ENCODE results near the gene SORCS3. TPM values are rescaled to one million over a fixed set of nuclear protein-coding genes. Genes with fewer than 3 reads are reported as not detected.

Gene SORCS3
- total RNA-seq, 1 donor from 2014 or later, result 0.19 TPM

DNA sequence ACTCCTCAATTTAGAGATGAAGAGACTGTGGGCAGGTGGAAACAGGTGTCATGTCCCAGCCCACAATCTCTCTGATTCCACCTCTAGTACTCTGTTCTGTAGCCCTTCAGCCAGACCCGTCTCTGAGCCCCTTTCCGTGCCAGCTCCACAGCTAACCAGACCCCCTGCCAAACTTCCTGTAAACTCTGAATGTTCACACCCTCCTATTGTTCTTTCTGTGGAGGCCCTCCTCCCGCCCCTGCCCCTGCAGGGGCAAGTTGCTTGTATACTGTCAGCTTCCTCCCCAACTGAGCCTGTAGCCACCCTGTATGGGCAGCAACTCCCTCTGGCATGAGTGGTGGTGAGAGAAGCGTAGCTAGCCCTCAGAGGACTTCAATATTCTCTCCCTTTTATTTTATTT is 520.7 kb downstream of the SORCS3 start:
- ATAC-seq (ENCODE audit: poor library complexity), result no peak
- no peak for DNase-seq
- intact Hi-C loops (cut with DNase I), result no loop called here

DNA sequence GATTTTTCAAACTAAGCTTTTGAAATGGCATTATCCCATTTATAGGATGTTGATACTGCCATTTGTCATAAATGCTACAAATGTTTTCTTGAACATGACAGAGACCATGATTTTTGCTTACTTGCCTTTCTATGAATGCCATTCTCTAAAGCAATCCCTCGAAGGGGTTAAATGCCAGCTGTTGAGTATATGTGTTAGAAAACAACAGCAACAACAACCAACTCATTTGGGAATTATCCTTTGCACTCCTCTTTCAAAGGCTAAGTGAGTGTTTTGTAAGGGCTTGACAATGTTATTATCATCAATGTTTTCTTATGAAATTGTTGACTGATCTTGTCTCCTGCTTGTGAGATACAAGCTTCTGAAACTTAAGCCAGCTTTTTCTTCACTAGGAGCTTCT is 529.4 kb downstream of the SORCS3 start:
- DNase-seq (no peak), ATAC-seq (ENCODE audit: poor library complexity) (no peak)
- intact Hi-C loops (cut with DNase I), result no loop called here

DNA sequence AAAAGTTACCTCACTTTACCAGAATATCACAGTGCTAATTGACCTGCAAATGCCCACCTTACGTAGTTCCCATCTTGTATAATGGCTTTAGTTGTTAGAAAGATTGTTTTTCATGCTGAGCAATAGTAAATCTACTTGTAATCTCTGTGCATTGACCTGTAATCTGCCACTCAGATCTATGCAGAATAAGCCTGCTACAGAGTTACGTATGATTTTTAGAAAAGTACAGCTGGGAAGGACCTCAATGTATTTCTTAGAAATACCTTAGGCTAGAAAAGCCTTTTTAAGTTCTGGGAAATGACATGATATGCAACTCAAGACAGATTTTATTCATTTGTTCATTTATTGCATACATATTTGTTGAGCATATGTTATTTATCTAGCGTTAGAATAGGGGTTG is 530.9 kb downstream of the SORCS3 start:
- intact Hi-C loops (cut with DNase I), result no loop called here
- no peak for ATAC-seq (ENCODE audit: poor library complexity)
- DNase-seq, result no peak

DNA sequence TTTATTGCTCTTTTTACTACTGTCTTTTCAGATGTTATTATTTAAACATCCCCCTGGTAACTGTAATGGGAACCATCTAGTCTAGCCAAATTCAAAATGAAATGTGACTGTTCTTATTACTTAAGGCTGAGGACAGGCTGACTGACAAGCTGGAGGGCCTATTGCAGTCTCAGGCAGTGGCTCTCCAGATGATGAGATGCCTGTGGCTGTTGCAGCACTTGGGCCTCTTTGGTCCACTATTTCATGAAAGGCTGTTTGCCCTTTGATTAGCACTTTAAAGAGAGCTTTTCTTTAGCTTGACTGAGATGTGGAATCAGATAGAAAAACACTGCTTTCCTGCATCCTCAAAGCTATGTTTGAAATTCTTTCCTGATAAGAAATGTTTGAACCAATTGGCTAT is 540.5 kb downstream of the SORCS3 start:
- intact Hi-C loops (cut with DNase I), result no loop called here
- ATAC-seq (ENCODE audit: poor library complexity) (no peak), DNase-seq (no peak)

DNA sequence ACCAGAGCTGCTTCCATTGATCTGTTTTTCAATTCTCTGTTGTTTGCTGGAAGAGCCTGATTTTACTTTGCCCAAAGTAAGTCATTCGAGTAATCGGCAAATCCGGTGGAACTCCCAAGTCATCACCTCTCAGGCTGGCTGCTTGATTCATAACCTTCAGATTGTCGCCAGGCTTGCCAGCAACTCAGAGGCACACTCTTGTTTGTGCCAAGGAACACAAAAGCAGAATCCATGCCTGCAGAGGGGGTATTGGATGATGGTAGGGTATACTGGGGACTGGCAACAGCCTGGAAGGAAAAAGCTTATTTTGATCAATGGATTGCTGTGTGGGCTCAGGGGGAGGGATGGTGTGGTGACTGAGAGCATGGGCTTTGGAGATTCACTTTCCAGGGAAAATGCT is 542.4 kb downstream of the SORCS3 start:
- ATAC-seq (ENCODE audit: poor library complexity) (peak; percentile 38), DNase-seq (no peak)
- intact Hi-C loops (cut with DNase I), result no loop called here

DNA sequence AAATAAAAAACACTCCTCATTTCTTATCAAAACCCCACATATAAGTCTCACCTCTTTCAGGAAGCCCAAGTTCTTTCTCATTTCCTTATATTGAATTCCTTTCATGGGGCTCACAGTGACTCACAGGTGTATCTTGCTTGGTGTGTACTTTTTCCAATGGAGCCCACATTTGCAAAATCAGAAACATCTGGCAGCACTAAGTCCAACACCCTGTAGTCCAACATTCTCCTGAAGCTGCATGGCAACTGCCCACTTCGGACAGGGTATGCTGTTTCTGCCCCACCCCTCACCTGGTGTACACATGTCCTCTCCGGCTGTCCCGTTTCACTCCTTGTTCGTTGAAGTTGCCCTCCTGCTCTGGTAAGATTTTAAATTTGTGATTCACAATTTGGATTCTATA is 544.1 kb downstream of the SORCS3 start:
- intact Hi-C loops (cut with DNase I), result no loop called here
- ATAC-seq (ENCODE audit: poor library complexity), result no peak
- DNase-seq, result no peak

DNA sequence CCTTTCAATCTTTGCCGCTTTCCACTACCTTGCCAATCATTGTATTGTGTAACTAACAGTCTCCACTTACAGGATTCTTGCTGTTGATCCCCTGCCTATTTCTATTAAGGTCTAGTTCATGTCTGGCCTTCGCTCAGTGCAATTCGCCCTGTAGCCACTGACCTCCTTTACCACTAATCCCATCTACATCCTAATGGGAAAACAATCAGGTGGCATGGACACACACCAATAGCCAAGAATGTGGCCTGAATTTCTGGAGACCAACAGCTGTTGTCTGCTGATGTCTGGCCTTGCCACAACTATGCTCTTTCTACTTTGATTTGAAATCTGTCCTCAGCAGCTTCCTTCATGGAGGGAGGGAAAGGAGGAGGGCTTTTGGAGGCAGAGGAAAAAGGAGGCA is 546.2 kb downstream of the SORCS3 start:
- no peak for ATAC-seq (ENCODE audit: poor library complexity)
- DNase-seq, result no peak
- intact Hi-C loops (cut with DNase I), result no loop called here

DNA sequence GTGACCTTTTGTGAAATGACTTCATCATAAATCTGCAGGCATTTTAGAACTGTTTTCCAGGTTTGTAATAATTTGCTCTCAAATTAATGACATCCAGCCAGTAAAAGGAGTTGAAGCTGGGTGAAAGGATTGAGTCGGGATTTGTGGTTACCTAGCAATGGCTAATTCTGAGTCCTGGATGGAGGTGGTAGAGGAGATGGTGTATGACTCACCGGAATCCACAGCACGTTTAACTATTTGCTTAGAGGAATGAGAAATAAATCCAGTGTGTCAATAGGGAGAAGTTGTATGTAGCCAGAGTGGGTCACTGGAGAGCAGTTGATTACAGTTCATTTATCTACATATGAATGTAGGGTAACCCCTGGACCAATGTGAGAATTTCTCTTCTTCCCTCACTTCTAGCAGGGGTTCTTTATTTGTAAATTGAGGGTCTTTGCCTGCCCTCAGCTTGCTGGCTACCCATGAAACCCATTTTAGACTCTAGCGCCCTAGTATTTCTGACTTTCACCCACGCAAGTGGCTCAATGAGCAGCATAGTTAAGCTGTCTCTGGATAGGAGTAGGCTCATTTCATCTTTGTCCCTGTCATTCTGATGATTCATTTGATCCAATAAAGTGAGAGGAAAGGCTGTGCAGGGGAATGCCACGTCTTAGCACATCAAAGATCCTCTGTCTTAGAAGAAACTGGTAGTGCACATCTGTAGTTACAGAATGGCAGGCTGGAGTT is 547.8 kb downstream of the SORCS3 start:
- ATAC-seq (ENCODE audit: poor library complexity), result no peak

DNA sequence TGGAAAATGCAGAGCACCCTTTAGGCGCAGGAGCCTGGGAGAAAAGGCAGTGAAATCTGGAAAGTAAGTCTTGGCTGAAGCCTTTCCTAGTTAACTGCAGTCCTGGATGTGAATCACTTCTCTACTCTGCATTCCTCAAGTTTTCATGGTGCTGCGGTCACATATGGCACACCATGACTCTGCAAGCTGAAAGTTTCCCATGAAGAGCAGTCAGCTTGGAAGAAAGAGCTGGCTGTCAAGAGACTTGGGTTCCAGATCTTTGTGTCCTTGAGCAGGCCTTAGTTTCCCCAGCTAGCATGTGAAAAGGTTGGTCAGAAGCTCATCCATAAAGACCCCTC is 548.3 kb downstream of the SORCS3 start:
- ATAC-seq (ENCODE audit: poor library complexity) (no peak), DNase-seq (no peak)

More for the DNA sequence above, 547.8 kb downstream of the SORCS3 start:
- no peak for DNase-seq
- intact Hi-C loops (cut with DNase I), result no loop called here

DNA sequence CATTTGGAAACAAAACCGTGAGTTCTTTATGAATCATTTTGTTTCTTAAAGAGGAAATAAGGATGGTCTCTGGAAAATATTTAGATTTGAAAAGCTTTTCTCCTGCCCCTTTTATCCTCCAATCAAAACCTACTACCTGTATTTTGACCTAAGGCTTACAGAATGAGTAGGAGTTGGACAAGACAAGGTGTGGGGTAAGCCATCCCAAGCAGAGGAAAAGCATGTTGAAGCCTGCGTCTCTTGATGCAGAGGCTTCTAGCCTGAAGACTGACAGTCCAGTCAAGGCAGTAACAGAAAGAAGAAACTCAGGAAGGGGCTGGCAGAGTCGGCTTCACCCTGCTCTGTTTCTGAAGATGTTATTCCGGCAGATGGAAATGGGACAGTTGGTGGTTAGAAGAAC is 551.1 kb downstream of the SORCS3 start:
- ATAC-seq (ENCODE audit: poor library complexity) (no peak), DNase-seq (no peak)
- intact Hi-C loops (cut with DNase I), result no loop called here

More for the DNA sequence above, 548.3 kb downstream of the SORCS3 start:
- intact Hi-C loops (cut with DNase I), result no loop called here

DNA sequence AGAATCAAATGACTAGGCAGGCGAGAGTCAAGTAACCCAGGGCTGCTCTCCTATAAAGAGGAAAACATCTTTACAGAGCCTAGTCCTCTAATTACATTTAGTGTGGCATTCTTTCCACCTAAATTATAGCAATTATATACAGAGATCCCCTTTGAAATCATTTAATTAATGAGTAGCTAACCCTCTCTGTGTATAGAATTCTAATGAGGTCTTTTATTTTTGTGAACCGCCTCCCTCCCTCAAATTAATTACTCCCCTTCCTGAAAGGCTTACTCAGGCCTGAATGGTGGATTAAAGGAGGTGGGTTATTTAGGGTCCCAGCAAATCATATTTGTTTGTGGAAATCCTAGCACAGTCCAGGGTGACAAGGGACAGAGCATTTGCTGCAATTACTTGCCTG is 551.8 kb downstream of the SORCS3 start:
- DNase-seq (no peak), ATAC-seq (ENCODE audit: poor library complexity) (no peak)
- intact Hi-C loops (cut with DNase I), result no loop called here

DNA sequence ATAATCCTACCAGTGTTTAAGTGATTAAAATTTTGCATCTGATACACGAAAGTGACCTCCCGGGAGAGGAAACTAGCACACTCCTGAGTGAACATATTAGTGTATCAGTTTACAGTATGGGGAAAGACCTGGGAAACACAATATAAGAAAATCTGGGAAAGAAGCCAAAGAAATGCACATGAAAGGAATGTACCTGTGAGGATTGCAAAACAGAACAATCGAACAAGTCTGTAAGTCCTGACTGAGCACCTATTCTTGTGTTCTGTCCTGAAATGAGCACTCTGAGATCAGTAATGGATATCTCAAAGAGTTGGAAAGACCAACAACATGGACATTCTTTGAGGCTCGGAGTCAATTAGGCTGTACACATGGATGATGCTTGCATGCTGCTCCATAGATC is 554.7 kb downstream of the SORCS3 start:
- intact Hi-C loops (cut with DNase I), result no loop called here
- DNase-seq (no peak), ATAC-seq (ENCODE audit: poor library complexity) (no peak)

DNA sequence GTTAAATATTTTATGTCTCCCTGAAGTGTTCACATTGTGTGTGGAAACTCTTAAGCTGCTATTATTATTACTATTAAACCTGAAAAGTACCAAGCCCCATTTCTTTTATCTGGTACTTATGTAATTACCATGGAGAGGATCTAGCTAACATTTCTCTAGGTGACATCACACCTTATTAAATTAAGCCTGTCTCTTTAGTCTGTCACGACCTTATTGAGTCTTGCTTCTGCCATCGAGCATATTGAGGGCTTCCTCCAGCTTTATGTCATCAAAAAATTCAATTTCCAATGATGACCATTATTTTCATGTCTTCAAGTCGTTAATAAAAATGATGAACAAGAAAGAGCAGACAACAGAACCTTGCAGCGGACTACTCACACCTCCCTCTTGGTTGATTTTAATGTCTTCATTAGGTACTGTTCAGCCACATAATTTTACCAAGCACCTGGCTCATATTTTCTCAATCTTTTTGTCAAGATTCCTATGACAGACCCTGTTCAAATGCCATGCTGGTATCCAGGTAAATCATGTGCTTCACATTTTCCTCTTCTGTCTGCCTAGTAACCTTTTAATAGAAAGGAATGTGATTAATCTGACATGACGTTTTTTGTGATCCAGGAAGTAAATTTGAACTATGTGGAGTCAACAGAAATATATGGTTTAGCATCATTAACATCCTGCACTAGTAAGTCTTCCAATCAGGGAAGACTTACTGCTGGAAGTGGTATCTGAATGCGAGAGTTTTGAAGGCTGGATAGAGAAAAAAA is 556.7 kb downstream of the SORCS3 start:
- ATAC-seq (ENCODE audit: poor library complexity), result no peak
- no peak for DNase-seq
- intact Hi-C loops (cut with DNase I), result no loop called here

DNA sequence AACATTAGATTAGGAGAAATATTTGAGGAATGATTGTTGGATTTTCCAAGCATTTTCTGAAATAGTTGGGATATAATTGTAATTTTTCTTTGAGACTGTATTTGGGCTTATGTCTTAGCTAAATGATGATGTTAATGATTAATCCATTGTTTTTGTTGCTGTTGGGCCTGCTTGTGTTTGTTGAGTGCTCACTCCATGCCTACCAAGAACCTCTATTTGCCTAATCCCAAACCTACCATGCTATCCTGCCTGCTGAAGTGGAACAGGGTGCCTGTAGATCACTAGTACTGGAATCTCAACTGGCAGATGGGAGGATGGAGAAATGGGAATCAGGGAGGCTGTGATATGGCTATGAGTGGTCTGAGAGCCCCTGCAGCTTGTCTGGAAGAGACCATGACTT is 565.5 kb downstream of the SORCS3 start:
- ATAC-seq (ENCODE audit: poor library complexity), result no peak
- intact Hi-C loops (cut with DNase I), result no loop called here
- DNase-seq, result no peak

DNA sequence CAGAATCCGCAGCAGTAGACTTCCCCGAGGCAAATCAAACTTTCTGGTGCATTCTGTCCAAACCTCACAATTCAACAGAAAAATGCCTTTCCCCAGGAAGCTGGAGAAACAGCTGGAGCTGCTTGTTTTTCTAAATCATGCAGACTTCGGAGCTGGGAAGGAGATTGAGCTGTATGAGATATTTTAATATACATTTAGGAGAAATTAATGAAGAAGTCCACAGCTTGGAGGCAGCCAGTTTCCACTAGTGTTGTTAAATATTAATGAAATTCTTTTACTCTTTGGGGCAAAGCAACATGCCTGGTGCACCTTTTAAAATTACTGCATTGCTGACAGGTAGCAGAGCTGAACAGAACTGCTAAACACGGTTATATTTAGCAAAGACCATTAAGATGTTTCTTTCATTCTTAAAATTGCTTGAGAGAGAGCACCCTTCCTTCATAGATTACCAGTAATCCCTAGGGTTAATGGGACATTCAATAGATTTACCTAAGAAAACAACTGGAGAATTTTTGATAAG is 566.4 kb downstream of the SORCS3 start:
- DNase-seq (no peak), ATAC-seq (ENCODE audit: poor library complexity) (no peak)
- intact Hi-C loops (cut with DNase I), result no loop called here

DNA sequence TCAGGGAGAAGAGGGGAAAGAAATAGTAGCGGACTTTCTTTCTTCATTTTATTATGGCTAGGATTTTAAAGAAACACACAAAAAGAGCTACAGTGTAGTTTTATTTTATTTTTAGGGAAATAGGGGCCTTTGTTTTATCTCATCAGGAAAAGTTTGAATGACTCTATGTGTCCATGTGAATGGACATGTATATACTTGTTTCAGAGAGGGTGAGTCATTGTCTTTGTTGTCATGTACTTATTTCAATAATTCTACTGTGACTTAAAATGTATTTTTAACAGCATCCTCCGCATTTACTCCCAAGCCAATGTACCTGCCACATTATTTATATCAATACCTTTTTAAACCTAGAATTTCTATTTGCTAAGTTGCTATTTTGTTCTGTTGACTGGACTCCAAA is 569.5 kb downstream of the SORCS3 start:
- ATAC-seq (ENCODE audit: poor library complexity) (no peak), DNase-seq (no peak)
- intact Hi-C loops (cut with DNase I), result no loop called here

DNA sequence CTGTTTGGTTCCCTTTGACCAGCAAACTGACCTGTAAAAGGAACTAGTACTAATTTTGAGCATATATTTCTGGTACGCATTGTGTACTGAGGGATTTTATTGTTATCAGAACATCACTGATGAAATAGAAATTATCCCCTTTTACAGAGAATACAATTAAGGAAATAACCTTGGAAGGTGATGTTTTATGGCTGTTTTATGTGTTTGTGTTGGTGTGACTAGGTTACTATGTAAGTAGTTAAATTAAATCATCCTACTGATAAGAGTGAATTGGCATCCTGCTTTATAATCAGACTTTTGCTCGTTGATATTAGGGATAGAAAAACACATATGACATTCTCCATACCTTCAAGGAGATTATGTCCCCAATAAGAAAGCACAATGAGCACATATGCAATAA is 596.6 kb downstream of the SORCS3 start:
- ATAC-seq (ENCODE audit: poor library complexity), result no peak
- intact Hi-C loops (cut with DNase I), result no loop called here
- DNase-seq, result no peak

DNA sequence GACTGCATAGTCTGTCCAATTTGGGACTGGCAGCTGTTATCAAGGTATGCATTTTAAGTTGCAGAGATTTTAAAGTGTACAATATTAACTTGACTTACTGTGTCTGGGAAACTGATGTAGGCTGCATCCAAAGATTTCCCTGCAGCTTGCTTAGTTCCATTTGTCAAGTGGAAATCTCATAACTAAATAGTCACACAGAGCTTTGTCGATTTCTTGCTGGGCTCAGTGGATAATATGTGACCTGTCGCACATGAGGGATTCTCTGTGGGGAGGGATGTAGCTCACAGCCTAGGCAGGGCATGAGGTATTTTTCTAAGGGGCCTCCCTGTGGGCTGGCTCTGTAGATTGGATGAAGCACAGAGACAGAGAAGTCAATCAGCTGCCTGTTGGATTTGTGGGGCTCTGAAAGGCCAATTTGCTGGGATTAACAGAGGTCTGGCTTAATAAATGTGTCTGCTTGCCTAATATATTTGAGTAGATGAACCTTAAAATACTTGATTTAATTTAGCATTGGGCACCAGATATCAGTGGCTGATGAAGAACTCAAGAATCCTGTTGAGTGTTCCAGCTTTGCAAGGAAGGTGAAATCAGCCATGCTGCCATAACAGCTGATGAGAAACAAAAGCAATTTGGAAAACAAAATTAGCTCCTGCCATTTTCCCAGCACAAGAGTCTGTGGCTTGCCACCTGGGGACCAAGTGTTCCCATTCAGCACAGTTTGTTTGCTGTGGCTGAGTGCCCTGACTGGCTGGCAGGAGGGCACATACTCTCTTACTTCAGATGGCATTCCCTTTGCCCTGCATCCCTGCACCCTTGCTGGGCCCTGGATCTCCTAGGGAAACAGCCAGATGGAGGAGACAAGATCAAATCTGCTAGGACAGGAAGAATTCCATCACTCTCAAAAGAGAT is 598.5 kb downstream of the SORCS3 start:
- DNase-seq (peak; percentile 62), ATAC-seq (ENCODE audit: poor library complexity) (peak; percentile 94)
- intact Hi-C loops (cut with DNase I), result no loop called here

DNA sequence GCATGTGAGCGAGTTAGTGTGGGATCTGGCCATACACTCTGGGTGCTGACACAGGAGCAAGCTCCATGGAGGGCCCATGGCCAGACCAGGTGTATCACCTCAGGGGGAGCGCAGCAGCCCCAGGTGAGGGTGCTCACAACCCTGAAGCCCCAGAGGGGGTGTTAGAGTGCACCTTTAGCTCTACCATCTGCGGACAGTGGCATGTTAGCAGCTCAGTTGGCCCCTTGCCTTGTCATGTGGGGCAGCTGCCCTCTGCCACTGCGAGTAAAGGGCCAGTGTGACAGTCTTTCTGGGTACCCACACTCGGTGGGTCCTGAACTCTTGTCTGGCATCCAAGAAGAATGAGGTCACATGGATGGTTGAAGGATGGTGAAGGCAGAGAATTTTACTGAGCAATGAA is 600.2 kb downstream of the SORCS3 start:
- no peak for ATAC-seq (ENCODE audit: poor library complexity)

More for the DNA sequence above, 600.2 kb downstream of the SORCS3 start:
- intact Hi-C loops (cut with DNase I), result no loop called here
- DNase-seq, result no peak
